OCI-LY7 (cell line): ENCODE results near the gene RNU6-9. TPM values are rescaled to one million over a fixed set of nuclear protein-coding genes. Genes with fewer than 3 reads are reported as not detected.
A peak's percentile ranks its signal among the peaks of the same experiment; 100 is the strongest.

ENCODE experiments used
- BruUV-seq: library from RNA; stranded (reverse); fragments of 400-500 nt; replicated peaks from 2 replicates; lab custom pipeline; 2021; lab: Mats Ljungman, UMichigan
- CTCF ChIA-PET: fragments of 300-600 bp; sonication (Branson Sonifier 250); formaldehyde crosslinking; loops from one replicate; lab custom pipeline; 2022; ENCODE audit warnings: antibody characterized with exemption; ENCODE audit not compliant: unreplicated experiment; lab: Charles Lee
- POLR2A ChIA-PET: fragments of 300-600 bp; sonication (Branson Sonifier 250); formaldehyde crosslinking; loops from one replicate; lab custom pipeline; 2022; ENCODE audit warnings: antibody characterized with exemption; lab: Charles Lee
- DNase-seq: peaks from one replicate; pipeline ENCODE4 v3.0.0-alpha.2; 2015; ENCODE audit warnings: low spot score
- H2AFZ ChIP-seq: fragments of 200-600 bp; sonication (generic), shearing (Covaris generic); 2 replicates; pipeline ENCODE4 v1.6.1; 2014; ENCODE audit warnings: mild to moderate bottlenecking, antibody characterized with exemption, low read length, moderate library complexity
- H3K27ac ChIP-seq: fragments of 200-600 bp; sonication (generic); 2 replicates; pipeline ENCODE4 v1.5.1; 2014; ENCODE audit warnings: mixed run types, low read depth, mild to moderate bottlenecking, moderate library complexity, low read length, inconsistent platforms; ENCODE audit not compliant: poor library complexity, severe bottlenecking
- H3K36me3 ChIP-seq: fragments of 200-600 bp; sonication (generic); 2 replicates; pipeline ENCODE4 v1.6.1; 2014; ENCODE audit warnings: mild to moderate bottlenecking, antibody characterized with exemption, low read length, moderate library complexity, mixed read lengths; ENCODE audit not compliant: insufficient read depth
- H3K4me1 ChIP-seq: fragments of 200-600 bp; sonication (generic); 2 replicates; pipeline ENCODE4 v1.5.1; 2014; ENCODE audit warnings: mild to moderate bottlenecking, low read length; ENCODE audit not compliant: insufficient read depth, poor library complexity, severe bottlenecking
- H3K4me2 ChIP-seq: fragments of 200-600 bp; sonication (generic); 2 replicates; pipeline ENCODE4 v1.6.1; 2014; ENCODE audit warnings: mild to moderate bottlenecking, low read length
- H3K4me3 ChIP-seq: fragments of 200-600 bp; sonication (generic); 2 replicates; pipeline ENCODE4 v1.5.1; 2014; ENCODE audit warnings: mild to moderate bottlenecking, low read depth, low read length; ENCODE audit not compliant: poor library complexity, severe bottlenecking
- H3K79me2 ChIP-seq: fragments of 200-600 bp; sonication (generic); 2 replicates; pipeline ENCODE4 v1.6.1; 2016; ENCODE audit warnings: low read depth, mild to moderate bottlenecking, low read length, moderate library complexity, mixed read lengths; ENCODE audit not compliant: insufficient read depth
- H3K9me2 ChIP-seq: fragments of 200-600 bp; sonication (generic); 2 replicates; pipeline ENCODE4 v1.6.1; 2016; ENCODE audit warnings: mild to moderate bottlenecking, low read length, mixed read lengths; ENCODE audit not compliant: insufficient read depth
- H3K9me3 ChIP-seq: fragments of 200-600 bp; sonication (generic); 2 replicates; pipeline ENCODE4 v1.6.1; 2014; ENCODE audit warnings: mild to moderate bottlenecking, mixed run types, low read length, mixed read lengths
- H4K20me1 ChIP-seq: fragments of 200-600 bp; sonication (generic); 2 replicates; pipeline ENCODE4 v1.6.1; 2014; ENCODE audit warnings: mild to moderate bottlenecking, antibody characterized with exemption, low read length, moderate library complexity, mixed read lengths; ENCODE audit not compliant: insufficient read depth
- EZH2phosphoT487 ChIP-seq: fragments of 200-600 bp; sonication (generic); IDR thresholded peaks from 2 replicates; pipeline ENCODE4 v1.6.1; 2018; ENCODE audit warnings: low read depth, borderline replicate concordance, mild to moderate bottlenecking, mixed run types, antibody characterized with exemption, low read length, moderate library complexity, mixed read lengths
- intact Hi-C: fragments of 100-400 bp; cut with micrococcal nuclease; formaldehyde crosslinking; loops from one replicate; pipeline ENCODE4 v1.10.0; 2022; ENCODE audit not compliant: unreplicated experiment
- total RNA-seq, 2 experiments: library from RNA; depleted of rRNA in 1 of 2; stranded (reverse); fragments of >200 nt in 1 of 2; shearing (Covaris generic) in 1 of 2; gene quantifications; 2 replicates each; pipeline ENCODE4 v1.2.3, GENCODE V29; 2014 to 2022
- TF ChIP-seq, protein P1 (sequence below): fragments of 200-600 bp; sonication (generic); conservative IDR thresholded peaks from 2 replicates; pipeline ENCODE4 v1.5.1; 2014; ENCODE audit warnings: mild to moderate bottlenecking, antibody characterized with exemption, low read length, moderate library complexity, mixed read lengths

Gene RNU6-9
- total RNA-seq, 2 experiments from 2014 or later: not detected

DNA sequence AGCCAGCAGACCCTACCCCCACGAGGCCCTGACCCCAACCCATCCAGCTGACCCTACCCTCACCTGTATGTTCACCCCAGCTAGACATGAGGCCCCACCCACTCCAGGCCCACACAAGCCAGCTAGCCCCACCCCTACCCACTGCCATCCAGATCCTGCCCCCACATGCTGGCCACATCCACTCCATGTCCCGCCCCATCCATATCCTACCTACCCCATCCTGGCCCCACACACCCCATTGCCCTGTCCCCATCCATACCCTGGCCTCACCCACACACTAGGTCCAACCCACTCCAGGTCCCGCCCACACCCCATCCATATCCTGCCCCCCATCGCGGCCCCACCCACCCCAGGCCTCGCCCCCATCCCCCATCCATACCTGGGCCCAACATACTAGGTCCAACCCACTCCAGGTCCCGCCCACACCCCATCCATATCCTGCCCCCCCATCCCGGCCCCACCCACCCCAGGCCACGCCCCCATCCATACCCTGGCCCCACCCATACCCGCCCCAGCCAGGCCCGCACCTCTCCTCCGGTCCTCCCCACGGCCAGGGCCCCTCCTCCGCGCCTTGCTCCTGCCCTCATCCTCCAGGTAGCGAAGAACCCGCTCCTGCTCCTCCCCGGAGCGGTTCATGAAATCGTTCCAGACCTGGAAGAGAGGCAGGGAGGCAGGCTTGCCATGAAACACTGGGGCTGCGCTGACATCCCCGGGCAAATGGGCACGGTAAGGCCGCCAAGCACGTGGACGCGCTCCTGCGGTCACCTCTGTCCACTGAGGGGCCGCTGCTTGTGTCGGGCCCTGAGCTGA is 7.2 kb downstream of the RNU6-9 start:
- Histone ChIP-seq H3K27ac (no peak overlapping the region), H3K4me3 (no peak overlapping the region), H3K36me3 (peaks cover 17% of the 10 kb centered on the region; the same call in 1 of the 2 replicates), H3K4me1 (peaks cover 24% of the 10 kb centered on the region), H3K4me2 (no peak overlapping the region), H3K79me2 (no peaks in the 10 kb centered on the region), H2AFZ (no peak overlapping the region), H3K9me2 (no peaks in the 10 kb centered on the region), H4K20me1 (no peaks in the 10 kb centered on the region), H3K9me3 (no peaks in the 10 kb centered on the region)
- intact Hi-C loops: no loop called here
- ChIA-PET CTCF (interaction anchor here (0.5 kb wide), 1 partner anchor 109 kb away, joined by 3 read pairs; no protein-coding TSS in a partner anchor), POLR2A (no interaction called here)
- DNase-seq: peak; percentile 54
- BruUV-seq: no TSS peak
- TF ChIP-seq EZH2phosphoT487: no peak
- TF ChIP-seq, protein P1, sequence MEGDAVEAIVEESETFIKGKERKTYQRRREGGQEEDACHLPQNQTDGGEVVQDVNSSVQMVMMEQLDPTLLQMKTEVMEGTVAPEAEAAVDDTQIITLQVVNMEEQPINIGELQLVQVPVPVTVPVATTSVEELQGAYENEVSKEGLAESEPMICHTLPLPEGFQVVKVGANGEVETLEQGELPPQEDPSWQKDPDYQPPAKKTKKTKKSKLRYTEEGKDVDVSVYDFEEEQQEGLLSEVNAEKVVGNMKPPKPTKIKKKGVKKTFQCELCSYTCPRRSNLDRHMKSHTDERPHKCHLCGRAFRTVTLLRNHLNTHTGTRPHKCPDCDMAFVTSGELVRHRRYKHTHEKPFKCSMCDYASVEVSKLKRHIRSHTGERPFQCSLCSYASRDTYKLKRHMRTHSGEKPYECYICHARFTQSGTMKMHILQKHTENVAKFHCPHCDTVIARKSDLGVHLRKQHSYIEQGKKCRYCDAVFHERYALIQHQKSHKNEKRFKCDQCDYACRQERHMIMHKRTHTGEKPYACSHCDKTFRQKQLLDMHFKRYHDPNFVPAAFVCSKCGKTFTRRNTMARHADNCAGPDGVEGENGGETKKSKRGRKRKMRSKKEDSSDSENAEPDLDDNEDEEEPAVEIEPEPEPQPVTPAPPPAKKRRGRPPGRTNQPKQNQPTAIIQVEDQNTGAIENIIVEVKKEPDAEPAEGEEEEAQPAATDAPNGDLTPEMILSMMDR: no peak

DNA sequence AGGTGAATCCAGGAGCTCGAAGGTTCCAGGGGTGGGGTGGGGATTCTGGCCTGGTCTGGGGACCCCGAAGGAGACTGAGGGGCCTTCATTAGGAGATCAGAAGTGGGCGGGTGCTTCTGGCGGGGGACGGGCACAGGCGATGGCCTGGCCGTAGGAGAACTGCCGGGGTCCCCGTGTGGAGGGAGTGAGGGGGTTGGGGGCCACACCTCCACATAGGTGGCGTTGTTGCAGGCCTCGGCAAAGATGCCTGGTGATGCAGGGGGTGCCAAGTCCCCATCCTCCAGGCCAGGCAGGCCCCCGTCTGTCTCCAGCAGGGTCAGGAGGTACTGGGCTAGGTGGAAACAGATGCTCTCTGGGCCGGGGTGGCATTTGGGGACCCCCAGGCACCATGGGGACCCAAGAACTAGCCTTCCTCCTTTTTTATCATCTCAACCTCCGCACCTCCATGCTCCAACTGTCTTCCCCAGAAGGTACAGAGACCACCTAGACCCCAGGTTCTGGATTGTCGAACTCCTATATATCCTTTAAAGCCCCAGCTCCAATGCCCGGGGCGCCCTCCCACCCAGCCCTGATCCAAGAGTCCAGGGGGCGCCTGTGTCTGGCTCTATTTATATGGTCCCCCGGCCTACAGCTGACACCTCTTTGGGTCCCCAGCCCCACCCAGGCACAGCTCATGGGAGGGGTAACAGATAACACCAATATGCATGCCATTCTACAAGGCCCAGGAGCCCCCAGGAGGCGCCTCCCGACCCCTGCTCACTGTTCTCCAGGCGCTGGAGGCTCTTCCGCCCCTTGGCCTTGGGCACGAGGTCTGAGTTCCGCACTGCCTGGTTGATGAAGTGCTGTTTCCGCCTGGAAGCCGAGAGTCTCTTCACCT is 8.2 kb downstream of the RNU6-9 start:
- H3K4me1 ChIP-seq: peaks cover 34% of the 10 kb centered on the region
- H3K27ac ChIP-seq: no peak overlapping the region
- POLR2A ChIA-PET: interaction anchor here (0.6 kb wide), 1 partner anchor 44 kb away, joined by 3 read pairs; no protein-coding TSS in a partner anchor

More for the DNA sequence above, 8.2 kb downstream of the RNU6-9 start:
- H3K9me2 ChIP-seq: no peaks in the 10 kb centered on the region
- no peaks in the 10 kb centered on the region for H3K9me3 ChIP-seq
- TF ChIP-seq, protein P1: no peak
- TF ChIP-seq EZH2phosphoT487: no peak
- no peaks in the 10 kb centered on the region for H4K20me1 ChIP-seq
- H3K79me2 ChIP-seq: no peaks in the 10 kb centered on the region
- no peak overlapping the region for H2AFZ ChIP-seq
- intact Hi-C loops: no loop called here
- CTCF ChIA-PET: no interaction called here
- H3K4me2 ChIP-seq: no peak overlapping the region
- H3K4me3 ChIP-seq: no peak overlapping the region
- H3K36me3 ChIP-seq: peaks cover 17% of the 10 kb centered on the region; the same call in 1 of the 2 replicates
- BruUV-seq: no TSS peak
- no peak for DNase-seq
